T-helper 1 cell treated with Interleukin-12 subunit alpha and Interleukin-12 subunit beta and Interleukin-4 antibody, amounts not matched to agents 30 μg/mL and 1 μg/mL, for 36 hours (primary cell): ENCODE data around the gene ANKHD1.

Experiments used
- H3K27ac Mint-ChIP-seq: one replicate; pipeline ENCODE4 v1.8.0; 2021; ENCODE audit warnings: mild to moderate bottlenecking, mixed read lengths
- H3K27me3 Mint-ChIP-seq: one replicate; pipeline ENCODE4 v1.8.0; 2021; ENCODE audit warnings: low read depth, mixed read lengths
- H3K36me3 Mint-ChIP-seq: one replicate; pipeline ENCODE4 v1.8.0; 2021; ENCODE audit warnings: low read depth, mixed read lengths
- H3K4me1 Mint-ChIP-seq: one replicate; pipeline ENCODE4 v1.8.0; 2021; ENCODE audit warnings: low read depth, mixed read lengths
- H3K4me3 Mint-ChIP-seq: one replicate; pipeline ENCODE4 v1.8.0; 2021; ENCODE audit warnings: mild to moderate bottlenecking, moderate library complexity, mixed read lengths
- H3K9me3 Mint-ChIP-seq: one replicate; pipeline ENCODE4 v1.8.0; 2021; ENCODE audit warnings: mixed read lengths

The ANKHD1 gene, protein sequence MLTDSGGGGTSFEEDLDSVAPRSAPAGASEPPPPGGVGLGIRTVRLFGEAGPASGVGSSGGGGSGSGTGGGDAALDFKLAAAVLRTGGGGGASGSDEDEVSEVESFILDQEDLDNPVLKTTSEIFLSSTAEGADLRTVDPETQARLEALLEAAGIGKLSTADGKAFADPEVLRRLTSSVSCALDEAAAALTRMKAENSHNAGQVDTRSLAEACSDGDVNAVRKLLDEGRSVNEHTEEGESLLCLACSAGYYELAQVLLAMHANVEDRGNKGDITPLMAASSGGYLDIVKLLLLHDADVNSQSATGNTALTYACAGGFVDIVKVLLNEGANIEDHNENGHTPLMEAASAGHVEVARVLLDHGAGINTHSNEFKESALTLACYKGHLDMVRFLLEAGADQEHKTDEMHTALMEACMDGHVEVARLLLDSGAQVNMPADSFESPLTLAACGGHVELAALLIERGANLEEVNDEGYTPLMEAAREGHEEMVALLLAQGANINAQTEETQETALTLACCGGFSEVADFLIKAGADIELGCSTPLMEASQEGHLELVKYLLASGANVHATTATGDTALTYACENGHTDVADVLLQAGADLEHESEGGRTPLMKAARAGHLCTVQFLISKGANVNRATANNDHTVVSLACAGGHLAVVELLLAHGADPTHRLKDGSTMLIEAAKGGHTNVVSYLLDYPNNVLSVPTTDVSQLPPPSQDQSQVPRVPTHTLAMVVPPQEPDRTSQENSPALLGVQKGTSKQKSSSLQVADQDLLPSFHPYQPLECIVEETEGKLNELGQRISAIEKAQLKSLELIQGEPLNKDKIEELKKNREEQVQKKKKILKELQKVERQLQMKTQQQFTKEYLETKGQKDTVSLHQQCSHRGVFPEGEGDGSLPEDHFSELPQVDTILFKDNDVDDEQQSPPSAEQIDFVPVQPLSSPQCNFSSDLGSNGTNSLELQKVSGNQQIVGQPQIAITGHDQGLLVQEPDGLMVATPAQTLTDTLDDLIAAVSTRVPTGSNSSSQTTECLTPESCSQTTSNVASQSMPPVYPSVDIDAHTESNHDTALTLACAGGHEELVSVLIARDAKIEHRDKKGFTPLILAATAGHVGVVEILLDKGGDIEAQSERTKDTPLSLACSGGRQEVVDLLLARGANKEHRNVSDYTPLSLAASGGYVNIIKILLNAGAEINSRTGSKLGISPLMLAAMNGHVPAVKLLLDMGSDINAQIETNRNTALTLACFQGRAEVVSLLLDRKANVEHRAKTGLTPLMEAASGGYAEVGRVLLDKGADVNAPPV (N-terminal part only)

DNA sequence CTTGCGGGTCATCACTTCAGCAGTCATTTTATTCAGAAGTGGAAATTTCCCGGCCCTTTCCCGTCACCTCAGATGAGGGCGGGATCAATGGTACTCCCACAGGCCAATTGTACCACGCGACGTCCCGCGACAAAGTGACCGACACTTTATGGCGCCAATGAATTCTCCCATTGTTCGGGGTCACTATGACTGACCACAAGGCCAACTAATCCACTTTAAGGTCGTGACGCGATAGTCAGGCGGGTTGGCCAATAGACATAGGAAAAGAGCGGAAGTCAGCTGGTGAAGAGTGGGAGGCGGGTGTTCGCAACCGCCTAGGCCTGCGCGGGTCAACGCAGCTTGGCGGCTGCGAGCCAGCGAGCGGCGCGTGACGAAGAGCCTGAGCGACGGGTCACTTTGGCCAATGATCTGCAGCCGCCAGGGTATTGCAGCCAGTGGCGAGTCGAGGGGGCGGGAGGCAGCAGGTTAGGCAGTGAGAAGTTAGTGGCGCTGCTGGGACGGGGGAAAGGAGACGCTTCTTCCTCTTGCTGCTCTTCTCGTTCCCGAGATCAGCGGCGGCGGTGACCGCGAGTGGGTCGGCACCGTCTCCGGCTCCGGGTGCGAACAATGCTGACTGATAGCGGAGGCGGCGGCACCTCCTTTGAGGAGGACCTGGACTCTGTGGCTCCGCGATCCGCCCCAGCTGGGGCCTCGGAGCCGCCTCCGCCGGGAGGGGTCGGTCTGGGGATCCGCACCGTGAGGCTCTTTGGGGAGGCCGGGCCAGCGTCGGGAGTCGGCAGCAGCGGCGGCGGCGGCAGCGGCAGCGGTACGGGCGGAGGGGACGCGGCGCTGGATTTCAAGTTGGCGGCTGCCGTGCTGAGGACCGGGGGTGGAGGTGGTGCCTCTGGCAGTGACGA is at the start of gene ANKHD1:
TSS of gene ANKHD1 (plus strand) at position 472 of the 896 bp plus-strand sequence. CDS start at position 607, 135 bp downstream.
- peaks cover 8% of the 10 kb centered on the region for H3K36me3 Mint-ChIP-seq
- H3K27me3 Mint-ChIP-seq, result no peaks in the 10 kb centered on the region

DNA sequence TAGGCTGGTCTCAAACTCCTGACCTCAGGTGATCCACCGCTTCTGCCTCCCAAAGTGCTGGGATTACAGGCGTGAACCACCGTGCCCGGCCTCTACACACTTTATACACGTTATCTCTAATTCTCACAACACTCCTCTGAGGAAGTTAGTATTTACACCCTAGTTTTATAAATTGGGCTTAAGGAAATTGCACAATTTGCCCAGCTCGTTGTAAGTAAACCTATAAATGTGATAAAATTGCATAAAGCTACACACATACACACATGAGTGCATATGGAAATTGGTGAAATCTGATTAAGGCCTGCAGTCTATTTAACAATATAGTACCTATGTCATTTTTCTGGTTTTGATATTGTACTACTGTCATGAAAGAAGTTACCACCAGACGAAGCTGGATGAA is 46.1 kb upstream of the ANKHD1 start:
- Mint-ChIP-seq H3K4me1 (peaks cover 20% of the 10 kb centered on the region), H3K27me3 (peaks cover 8% of the 10 kb centered on the region), H3K9me3 (no peaks in the 10 kb centered on the region), H3K36me3 (no peaks in the 10 kb centered on the region), H3K27ac (no peak overlapping the region), H3K4me3 (no peak overlapping the region)

More for the DNA sequence above, at the start of gene ANKHD1:
- H3K4me3 Mint-ChIP-seq, result no peak within 1 kb of the TSS
- H3K4me1 Mint-ChIP-seq, result peaks cover 26% of the 10 kb centered on the region
- H3K9me3 Mint-ChIP-seq, result no peaks in the 10 kb centered on the region
- H3K27ac Mint-ChIP-seq, result peak within 1 kb of the TSS; percentile 90

DNA sequence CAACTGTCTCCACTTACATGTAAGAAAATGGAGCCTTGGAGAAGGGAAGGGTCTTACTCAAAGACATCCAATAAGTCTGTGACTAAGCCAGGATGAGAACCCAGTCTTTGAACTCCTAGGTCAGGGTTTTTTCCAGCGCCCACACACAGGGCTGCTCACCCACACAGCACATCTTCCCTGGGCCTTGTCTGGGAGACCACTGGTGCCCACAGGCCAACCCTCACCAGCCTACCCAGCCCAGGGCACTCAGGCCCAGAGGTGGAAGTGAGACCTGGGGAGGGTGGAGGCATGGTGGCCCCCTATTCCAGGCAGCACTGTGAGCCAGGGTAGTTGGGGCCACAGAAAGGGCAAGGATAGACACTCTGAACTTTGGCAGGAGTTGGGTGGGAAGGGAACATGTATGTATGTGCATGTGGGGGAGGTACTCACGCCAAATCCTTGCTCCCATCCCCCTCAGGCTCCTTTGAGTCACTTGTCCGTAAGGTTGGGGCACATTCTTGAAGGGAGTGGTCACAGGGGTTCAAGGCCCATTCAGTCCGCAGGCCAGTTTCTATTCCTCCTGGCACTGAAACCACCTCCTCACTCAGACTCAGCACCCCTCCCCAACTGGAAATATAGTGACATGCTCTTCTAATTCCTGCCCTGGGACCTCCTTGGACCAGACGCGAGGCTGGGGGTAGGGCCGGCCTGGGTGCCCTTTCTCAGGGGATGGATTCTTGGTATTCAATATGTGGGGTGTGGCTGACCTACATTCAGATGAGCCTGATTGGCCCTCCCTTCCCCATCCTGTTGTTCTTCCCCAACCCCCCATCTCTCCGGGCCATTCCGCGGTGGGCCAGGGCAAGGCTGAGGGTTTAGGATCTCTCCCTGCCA is 44.5 kb upstream of the ANKHD1 start:
- Mint-ChIP-seq H3K27me3 (peaks cover 8% of the 10 kb centered on the region), H3K4me3 (peak overlapping the region; percentile 80), H3K4me1 (peaks cover 12% of the 10 kb centered on the region), H3K27ac (peak overlapping the region; percentile 71), H3K9me3 (no peaks in the 10 kb centered on the region), H3K36me3 (no peaks in the 10 kb centered on the region)

DNA sequence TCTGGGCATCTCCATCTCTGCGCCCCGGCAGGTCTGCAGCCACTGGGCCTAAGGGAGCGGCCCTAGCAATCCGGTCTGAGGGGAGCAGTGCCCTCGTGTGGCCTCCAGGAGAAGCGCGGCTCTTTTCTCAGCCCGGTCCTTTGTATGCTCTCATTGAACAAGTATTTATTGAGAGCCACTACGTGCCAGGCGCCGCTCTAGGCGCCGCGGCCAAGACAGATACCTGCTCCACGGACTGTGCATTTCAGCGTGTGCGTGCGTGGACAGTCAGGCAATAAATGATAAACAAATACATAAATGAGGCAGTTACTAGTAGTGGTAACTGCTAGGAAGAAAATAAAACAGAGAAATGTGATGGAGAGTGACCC is 43.9 kb upstream of the ANKHD1 start:
- peak overlapping the region; percentile 80 for H3K4me3 Mint-ChIP-seq
- H3K36me3 Mint-ChIP-seq, result no peaks in the 10 kb centered on the region
- H3K4me1 Mint-ChIP-seq, result peaks cover 12% of the 10 kb centered on the region
- peak overlapping the region; percentile 71 for H3K27ac Mint-ChIP-seq
- peaks cover 8% of the 10 kb centered on the region for H3K27me3 Mint-ChIP-seq
- H3K9me3 Mint-ChIP-seq, result no peaks in the 10 kb centered on the region

DNA sequence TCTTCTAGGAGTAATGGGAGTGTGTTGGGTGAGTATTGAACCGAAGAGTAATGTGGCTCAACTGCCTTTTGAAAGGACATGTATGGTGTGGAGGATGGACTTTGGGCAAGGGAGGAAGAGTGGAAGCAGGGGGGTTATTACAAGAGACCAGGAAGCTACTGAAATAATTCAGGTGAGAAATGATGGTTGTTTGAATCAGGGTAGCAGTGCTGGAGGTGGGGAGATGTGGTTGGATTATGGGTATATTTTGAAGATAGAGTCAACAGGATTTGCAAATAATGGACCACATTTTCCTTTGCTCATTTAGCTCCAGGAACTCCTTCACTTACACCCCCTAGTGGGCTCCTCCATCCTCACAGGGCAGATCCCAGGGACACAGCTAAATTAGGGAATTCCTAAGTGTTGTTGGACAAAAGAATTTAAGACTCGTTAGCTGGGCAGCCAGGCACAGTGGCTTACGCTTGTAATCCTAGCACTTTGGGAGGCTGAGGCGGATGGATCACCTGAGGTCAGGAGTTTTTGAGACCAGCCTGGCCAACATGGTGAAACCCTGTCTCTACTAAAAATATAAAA is 42.8 kb upstream of the ANKHD1 start:
- Mint-ChIP-seq H3K27me3 (peaks cover 8% of the 10 kb centered on the region), H3K27ac (no peak overlapping the region), H3K4me1 (peaks cover 17% of the 10 kb centered on the region), H3K36me3 (no peaks in the 10 kb centered on the region), H3K4me3 (no peak overlapping the region), H3K9me3 (no peaks in the 10 kb centered on the region)

DNA sequence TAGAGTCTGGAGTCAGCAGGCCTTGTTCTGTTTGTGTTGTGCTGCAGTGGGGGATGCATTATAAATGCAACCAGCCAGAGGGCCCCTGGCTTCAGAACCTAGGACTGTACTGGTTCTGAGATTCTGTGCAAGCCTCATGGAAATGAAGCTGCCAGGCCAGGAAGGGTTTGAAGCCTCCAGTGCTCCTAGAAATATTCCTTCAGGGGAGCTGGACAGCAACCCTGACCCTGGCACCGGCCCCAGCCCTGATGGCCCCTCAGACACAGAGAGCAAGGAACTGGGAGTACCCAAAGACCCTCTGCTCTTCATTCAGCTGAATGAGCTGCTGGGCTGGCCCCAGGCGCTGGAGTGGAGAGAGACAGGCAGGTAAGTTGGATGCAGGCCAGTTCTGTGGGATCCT is 41.5 kb upstream of the ANKHD1 start, which contains the start of gene SLC4A9:
TSS of gene SLC4A9 (plus strand) at position 94 of the 400 bp plus-strand sequence. CDS start at position 137, 43 bp downstream.
- H3K4me3 Mint-ChIP-seq, result no peak within 1 kb of the TSS
- no peak within 1 kb of the TSS for H3K27ac Mint-ChIP-seq

DNA sequence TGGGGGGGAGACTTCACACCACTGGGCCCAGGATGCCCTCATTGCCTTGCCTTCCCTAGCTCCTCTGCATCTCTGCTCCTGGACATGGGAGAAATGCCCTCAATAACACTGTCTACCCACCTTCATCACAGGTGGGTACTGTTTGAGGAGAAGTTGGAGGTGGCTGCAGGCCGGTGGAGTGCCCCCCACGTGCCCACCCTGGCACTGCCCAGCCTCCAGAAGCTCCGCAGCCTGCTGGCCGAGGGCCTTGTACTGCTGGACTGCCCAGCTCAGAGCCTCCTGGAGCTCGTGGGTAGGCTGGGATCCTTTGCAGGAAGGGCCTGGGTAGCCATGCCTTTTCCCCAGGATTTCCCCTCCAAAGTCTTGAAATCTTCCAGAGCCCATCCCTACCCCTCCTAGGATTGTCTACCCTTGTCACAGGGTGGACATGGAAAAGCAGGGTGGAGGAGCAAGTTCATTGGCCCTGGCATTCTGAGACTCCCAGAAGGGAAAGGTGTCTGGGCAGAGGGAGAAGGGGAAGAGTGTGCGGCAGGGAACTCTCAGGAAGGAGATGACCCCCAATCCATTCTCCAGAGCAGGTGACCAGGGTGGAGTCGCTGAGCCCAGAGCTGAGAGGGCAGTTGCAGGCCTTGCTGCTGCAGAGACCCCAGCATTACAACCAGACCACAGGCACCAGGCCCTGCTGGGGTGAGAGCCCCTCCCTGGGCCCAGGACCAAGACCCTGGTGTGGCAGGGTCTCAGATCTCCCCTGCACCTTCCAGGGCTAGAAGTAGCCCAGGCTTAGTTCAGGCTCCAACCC is 40.8 kb upstream of the ANKHD1 start:
- Mint-ChIP-seq H3K9me3 (no peaks in the 10 kb centered on the region), H3K27me3 (peaks cover 8% of the 10 kb centered on the region), H3K4me3 (no peak overlapping the region), H3K27ac (no peak overlapping the region), H3K36me3 (no peaks in the 10 kb centered on the region), H3K4me1 (peaks cover 17% of the 10 kb centered on the region)

More for the DNA sequence above, 41.5 kb upstream of the ANKHD1 start, which contains the start of gene SLC4A9:
- peaks cover 17% of the 10 kb centered on the region for H3K4me1 Mint-ChIP-seq
- H3K36me3 Mint-ChIP-seq, result no peaks in the 10 kb centered on the region
- peaks cover 8% of the 10 kb centered on the region for H3K27me3 Mint-ChIP-seq
- no peaks in the 10 kb centered on the region for H3K9me3 Mint-ChIP-seq

DNA sequence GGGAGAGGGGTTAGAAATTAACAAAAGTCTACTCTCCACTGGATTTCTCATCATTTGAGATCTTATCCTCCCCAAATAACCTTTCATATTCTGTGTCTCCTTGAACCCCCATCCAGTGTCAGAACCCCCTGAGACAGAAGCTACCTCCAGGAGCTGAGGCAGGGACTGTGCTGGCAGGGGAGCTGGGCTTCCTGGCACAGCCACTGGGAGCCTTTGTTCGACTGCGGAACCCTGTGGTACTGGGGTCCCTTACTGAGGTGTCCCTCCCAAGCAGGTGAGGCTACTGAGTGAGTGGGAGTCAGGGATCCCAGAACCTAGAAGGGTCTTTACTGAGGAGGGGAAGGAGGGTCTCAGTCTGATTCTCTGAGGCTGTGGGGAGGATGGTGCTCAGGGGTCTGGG is 39.7 kb upstream of the ANKHD1 start:
- no peak overlapping the region for H3K4me3 Mint-ChIP-seq
- H3K4me1 Mint-ChIP-seq, result peaks cover 16% of the 10 kb centered on the region
- no peaks in the 10 kb centered on the region for H3K36me3 Mint-ChIP-seq
- no peaks in the 10 kb centered on the region for H3K9me3 Mint-ChIP-seq
- no peak overlapping the region for H3K27ac Mint-ChIP-seq
- peaks cover 8% of the 10 kb centered on the region for H3K27me3 Mint-ChIP-seq

DNA sequence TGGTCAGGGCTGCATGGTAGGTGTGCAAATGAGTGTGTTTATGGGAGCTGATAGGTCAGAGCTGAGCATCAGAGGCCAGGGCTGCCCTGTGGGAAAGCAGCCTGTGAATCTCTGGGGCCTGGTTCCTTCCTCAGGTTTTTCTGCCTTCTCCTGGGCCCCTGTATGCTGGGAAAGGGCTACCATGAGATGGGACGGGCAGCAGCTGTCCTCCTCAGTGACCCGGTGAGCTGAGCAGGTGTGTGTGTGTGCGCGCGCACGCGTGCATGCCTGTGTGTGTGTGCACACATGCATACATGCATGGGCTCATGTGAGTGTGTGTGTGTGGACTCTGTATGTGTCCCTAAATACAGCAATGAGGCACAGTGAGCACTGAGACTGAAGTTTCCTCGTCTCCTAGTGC is 39.3 kb upstream of the ANKHD1 start:
- no peaks in the 10 kb centered on the region for H3K36me3 Mint-ChIP-seq
- H3K4me3 Mint-ChIP-seq, result no peak overlapping the region
- H3K27ac Mint-ChIP-seq, result no peak overlapping the region
- H3K27me3 Mint-ChIP-seq, result peaks cover 8% of the 10 kb centered on the region
- peaks cover 11% of the 10 kb centered on the region for H3K4me1 Mint-ChIP-seq
- H3K9me3 Mint-ChIP-seq, result no peaks in the 10 kb centered on the region

DNA sequence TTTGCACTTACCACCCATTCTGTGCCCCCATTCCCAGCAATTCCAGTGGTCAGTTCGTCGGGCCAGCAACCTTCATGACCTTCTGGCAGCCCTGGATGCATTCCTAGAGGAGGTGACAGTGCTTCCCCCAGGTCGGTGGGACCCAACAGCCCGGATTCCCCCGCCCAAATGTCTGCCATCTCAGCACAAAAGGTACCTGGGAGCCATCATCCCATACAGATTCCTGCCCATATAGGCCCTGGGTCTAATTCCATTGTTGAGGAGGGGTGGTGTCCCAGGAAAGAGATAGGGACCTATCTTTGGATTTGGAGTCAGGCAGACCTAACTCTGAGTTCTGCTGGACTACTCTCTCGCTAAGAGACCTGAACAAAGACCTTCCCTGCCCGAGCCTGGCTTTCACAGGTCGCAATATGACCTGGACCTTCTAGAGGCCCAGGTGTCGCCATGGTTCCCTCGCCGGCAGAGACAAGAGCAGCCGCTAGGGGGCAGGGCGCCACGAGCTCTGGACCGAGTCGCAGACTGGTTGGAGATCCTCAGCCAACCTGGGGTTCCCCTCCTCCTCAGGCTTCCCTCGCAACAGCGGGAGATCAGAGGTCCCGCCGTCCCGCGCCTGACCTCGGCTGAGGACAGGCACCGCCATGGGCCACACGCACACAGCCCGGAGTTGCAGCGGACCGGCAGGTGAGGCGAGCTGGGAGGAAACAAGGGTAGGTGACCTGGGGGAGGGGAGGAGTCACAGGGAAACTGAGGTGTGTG is 38.6 kb upstream of the ANKHD1 start:
- no peaks in the 10 kb centered on the region for H3K9me3 Mint-ChIP-seq
- H3K27ac Mint-ChIP-seq, result peak overlapping the region; percentile 57
- H3K27me3 Mint-ChIP-seq, result peaks cover 5% of the 10 kb centered on the region
- H3K4me3 Mint-ChIP-seq, result peak overlapping the region; percentile 77
- H3K36me3 Mint-ChIP-seq, result no peaks in the 10 kb centered on the region
- peaks cover 5% of the 10 kb centered on the region for H3K4me1 Mint-ChIP-seq

DNA sequence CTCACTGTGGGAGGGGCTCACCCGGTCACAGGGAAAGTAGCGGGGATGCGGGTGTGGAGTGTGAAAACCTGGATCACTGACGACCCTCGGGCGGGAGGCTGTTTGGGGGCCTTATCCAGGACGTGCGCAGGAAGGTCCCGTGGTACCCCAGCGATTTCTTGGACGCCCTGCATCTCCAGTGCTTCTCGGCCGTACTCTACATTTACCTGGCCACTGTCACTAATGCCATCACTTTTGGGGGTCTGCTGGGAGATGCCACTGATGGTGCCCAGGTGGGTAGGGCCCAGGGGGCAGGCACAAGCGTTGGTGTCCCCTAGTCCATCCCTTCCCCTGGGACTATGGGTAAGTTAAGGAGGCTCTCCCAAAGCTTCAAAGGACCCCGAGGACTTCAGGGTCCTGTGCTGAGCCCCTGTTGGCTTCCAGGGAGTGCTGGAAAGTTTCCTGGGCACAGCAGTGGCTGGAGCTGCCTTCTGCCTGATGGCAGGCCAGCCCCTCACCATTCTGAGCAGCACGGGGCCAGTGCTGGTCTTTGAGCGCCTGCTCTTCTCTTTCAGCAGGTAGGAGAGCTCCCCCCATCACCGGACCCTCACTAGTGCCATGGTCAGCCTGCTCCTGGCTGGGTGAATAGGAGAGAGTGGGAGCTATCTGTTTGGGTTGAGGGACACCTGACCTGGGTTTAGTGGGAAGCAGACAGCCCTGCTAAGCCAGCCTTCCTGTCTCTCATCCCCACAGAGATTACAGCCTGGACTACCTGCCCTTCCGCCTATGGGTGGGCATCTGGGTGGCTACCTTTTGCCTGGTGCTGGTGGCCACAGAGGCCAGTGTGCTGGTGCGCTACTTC is 37.8 kb upstream of the ANKHD1 start:
- no peaks in the 10 kb centered on the region for H3K9me3 Mint-ChIP-seq
- H3K27me3 Mint-ChIP-seq, result peaks cover under 1% of the 10 kb centered on the region
- H3K4me1 Mint-ChIP-seq, result peaks cover 7% of the 10 kb centered on the region
- no peaks in the 10 kb centered on the region for H3K36me3 Mint-ChIP-seq
- H3K4me3 Mint-ChIP-seq, result peak overlapping the region; percentile 77
- no peak overlapping the region for H3K27ac Mint-ChIP-seq
